NCI-H2227 (cell line): ENCODE measurements around the gene PLCD1.

Experiments used
- DNase-seq: peaks from one replicate; lab custom pipeline; 2025; ENCODE audit not compliant: unreplicated experiment; lab: John Stamatoyannopoulos, UW

PLCD1 gene

DNA sequence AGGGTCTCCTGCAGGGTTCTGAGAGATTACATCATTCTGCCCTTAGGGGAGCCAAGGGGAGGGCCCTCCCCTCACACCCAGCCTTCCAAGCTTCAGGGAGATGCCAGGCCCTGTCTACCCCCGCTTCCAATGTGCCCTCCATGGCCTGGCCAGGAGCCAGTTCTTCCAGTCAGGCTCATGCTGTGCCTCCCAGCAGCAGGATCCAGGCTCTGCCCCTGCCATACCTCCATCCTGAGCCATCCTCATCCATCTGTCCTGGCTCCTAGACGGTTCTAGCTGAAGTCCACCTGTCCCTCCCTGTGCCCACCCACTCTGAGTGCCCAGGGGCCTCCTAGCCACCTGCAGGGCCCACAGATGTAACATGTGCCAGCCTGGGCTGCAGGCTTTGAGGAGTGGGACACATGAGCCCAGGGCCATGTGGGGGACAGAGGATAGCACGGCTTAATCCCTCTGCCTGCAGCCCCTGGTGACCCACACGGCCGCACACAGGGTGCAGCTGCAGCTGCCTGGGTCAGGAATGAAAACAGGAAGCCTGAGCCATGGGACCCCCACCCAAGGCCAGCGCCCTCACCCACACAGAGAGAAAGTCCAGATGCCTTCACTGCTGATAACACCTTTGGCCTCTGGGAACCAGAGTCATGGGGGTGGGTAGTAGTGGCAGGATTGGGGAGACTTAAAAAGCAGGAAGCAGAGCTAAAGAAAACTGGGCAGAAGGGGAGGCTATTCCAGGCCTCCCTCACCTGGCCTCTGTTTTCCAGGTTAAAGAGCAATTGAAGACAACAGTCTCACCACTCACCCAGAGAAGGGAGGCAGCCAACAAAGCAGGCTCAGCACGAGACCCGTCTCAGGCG lies 11.8 kb downstream of the PLCD1 start:
- no peak for DNase-seq

DNA sequence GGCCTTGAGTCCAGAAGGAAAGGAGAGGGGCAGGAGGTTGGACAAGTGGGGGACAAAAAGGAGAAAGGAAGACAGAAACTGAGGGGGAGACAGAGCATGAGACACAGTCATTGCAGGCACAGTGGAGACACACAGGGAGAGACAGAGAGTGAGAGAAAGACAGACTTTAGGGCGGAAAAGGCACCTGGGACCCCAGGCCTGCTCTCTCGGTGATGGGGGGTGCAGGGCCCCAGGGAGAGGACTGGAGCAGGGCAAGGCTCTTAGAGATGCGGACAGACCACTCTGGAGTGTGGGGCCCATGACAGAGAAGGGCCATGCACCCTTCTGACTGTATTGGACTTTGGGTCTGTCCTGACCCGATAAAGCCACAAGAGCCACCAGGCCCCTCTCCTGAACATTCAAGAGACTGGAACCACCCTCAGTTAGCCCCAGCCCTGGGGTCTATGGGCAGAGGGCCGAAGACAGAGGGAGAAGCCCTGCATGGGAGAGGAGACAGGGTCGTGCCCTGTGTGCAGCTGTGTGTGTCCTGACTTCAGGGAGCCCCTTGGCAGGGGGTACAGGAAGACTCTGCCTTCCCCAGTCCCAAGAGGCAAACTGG lies 12.5 kb downstream of the PLCD1 start:
- no peak for DNase-seq

DNA sequence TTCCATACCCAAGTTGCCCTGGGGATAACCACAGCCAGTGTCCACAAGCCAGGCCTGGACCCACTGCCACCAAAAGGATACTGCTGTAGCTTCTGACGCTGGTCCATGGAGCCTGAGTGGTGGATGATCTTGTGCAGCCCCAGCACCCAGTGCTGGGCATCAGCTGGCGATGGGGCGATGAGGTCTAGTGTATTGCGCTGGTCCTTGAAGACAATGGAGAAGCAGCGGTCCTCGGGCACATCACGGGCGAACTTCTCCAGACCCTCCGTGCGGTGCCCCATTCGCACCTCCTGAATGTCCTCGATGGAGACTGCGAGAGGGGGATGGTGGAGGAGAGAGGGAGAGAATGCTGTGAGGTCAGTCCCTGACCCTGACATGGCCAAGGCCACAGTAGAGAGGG lies 13.0 kb downstream of the PLCD1 start:
- no peak for DNase-seq

DNA sequence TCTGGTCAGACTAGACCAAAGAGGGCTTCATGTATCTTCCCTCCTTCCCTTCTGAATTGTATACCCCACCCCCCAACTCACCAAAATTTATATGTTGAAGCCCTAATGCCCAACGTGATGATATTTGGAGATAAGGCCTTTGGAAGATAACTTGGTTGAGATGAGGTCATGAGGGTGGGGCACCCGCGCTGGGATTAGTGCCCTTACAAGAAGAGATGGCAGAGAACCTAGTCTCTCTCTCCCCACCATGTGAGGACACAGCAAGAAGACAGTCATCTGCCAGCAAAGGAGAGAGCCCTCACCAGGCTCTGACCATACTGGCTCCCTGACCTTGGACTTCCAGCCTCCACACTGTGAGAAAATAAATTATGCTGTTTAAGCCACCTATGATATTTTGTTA lies 13.5 kb downstream of the PLCD1 start:
- no peak for DNase-seq

DNA sequence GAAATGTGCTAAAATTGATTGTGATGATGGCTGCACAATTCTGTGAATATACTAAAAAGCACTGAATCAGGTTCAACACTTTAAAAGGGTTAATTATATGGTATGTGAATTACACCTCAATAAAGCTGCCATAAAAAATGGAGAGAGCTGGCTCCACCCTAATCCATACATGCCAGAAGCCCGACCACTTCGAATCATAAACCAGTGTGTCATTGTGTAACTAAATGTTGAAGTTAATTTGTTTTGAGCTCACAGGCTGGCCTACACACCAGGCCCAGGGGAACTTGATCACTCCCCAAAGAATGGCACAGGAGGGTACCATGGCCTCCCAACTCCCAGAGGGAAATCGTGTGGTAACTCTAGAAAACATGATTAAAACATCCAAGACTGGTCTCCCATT lies 14.0 kb downstream of the PLCD1 start:
- DNase-seq: no peak

DNA sequence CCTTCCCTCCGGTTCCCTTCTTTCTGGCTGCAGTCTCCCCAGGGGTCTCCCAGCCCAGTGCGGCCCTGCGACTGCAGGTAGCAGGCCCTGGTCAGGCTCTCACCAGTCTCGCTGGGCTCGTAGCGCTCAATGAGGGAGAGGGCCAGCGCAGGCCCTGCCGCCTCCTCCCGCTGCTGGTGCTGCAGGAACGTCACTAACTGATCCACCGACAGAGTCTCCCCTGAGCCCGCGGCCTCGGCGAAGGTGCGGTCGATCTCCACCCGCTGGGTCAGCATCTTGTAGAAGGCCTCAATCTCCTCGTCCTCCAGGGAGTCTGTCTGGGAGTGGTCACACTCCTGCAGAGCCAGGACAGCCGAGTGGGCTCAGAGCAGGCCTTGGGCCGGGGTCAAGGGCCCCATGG lies 18.3 kb downstream of the PLCD1 start:
- DNase-seq: no peak

DNA sequence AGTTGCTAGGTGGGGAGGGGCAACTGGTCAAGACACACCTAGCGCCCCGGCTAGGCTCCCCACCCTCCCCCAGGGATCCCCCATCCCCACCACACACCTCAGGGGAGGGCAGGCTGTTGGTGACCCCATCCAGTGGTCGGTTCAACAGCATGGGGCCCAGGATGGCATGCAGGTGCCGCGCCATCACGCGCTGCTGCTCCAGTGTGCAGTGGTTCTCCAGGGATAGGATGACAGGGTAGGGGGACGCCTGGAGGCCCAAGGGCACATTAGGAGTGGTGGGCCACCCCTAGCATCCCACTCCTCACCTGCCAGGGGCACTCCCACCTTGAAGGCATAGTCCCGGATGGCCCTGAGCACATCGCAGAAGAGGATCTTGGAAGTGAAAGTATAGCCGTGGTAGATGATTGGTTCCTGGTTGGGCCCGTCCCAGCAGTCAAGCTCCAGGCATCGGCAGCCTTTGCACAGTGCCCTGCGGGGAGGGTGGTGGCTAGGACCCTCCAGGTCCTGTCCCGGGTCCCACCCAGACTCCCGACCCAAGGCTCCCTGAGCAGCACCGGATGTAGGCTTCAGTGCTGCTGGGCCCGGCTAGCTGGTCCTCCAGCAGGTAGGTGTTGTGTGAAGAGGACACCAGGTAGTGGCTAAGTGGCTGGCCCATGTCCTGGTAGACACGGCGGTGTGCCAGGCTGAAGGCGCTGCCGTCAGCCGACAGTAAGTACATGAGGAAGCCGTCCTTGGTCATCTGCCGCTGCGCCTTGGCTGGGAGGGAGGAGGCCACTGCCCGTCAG lies 19.4 kb downstream of the PLCD1 start:
- no peak for DNase-seq

DNA sequence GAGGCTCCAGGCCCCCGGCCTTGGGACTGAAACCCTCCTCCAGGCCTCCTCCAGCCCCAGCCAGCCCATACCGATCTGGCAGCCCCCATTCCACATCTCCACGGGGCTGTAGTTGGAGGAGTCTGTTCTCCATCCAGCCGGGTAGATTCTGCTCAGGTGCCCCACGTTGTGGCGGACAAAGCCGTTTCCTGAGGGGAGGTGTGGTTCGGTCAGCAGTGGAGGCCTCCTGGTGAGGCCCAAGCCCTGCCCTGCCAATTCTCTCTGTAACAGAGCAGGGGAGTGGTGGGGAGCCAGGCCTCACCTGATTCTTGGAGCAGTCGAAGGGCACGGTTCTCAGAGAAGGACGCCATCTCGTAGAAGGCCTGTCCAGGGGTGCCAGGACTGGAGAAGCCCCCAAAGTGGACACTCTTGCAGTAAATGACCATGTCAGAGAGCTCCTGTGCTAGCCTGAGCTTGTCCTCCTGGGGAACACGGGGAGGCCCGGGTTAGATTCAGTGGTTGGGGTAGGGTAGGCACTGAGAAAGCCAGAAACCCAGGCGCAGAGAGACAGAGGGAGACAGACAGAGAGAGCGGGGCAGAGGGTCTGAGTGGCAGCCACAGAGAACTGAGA lies 20.4 kb downstream of the PLCD1 start:
- no peak for DNase-seq

DNA sequence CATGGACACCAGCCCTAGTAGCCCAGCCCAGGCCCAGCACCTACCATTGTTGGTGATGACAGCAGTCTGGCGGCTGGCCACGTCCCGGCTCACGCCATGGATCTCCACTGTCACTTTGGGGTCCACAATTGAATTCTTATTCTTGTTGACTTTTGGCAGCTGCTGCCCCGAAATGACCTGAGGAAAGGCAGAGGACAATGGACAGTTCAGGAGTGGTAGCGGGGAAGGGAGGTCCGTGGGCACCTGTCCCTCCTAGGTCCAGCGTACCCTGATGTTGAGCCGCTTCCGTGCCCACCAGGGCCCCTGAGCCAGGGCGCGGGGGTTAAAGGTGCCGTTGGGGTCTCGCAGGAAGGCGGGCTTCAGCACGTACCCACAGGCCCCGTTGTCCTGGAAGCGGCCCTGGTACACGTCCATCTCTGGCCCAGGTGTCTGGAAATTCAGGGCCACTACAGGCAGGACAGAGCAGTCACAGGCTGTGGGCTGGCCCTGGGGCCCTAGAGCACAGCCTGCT lies 21.2 kb downstream of the PLCD1 start:
- no peak for DNase-seq

DNA sequence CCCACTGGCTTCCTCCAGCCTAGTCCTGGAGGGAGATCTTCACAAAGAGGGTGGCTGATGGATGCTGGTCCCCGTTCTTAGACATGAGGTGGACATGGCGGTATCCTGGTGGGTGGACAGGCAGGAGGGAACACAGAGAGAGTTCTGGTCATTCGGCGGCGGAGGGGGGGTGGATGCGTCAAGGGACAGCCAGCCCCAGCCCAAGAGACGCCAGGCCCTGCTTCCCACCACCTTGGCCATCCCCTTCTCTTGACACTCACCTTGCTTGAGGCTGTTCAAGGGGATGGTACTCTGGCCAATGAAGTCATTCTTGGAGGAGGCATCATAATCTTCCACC lies 21.7 kb downstream of the PLCD1 start:
- no peak for DNase-seq

DNA sequence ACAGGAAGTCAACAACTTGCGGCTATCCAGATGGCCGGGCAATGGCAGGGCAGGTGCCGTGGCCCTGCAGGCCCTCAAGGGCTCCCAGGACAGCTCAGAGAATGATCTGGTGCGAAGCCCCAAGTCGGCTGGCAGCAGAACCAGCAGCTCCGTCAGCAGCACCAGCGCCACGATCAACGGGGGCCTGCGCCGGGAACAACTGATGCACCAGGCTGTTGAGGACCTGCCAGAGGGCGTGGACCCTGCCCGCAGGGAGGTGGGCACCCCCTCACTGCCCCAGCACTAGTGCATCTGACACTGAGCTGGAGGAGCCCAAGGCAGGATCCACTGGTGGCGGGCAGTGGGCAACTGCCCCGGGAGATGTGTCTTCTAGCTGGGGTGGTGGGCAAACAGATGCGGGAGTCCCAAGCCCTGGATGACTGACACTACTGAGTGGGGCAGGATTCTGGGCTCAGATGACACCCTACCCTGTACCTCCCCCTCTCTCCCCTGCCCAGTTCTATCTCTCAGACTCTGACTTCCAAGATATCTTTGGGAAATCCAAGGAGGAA lies 22.9 kb downstream of the PLCD1 start:
- no peak for DNase-seq

DNA sequence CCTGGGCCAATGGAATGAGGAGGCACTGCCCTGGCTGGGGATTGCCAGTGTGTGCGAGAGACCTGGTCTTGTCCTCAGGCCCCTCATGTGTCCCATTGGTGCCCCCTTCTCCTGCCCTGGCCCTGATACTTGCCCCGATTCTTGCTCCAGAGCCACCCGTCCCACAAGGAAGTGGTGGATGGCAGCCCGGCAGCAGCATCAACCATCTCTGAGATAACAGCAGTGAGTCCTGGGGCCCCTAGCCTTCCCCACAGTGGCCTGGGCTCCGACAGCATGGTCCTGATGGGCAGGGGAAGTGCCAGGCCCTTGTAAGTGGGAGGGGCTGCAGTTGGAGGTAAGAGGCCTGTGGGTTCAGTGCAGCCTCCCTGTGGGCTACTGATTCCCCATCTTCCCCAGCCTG lies 23.4 kb downstream of the PLCD1 start:
- no peak for DNase-seq

DNA sequence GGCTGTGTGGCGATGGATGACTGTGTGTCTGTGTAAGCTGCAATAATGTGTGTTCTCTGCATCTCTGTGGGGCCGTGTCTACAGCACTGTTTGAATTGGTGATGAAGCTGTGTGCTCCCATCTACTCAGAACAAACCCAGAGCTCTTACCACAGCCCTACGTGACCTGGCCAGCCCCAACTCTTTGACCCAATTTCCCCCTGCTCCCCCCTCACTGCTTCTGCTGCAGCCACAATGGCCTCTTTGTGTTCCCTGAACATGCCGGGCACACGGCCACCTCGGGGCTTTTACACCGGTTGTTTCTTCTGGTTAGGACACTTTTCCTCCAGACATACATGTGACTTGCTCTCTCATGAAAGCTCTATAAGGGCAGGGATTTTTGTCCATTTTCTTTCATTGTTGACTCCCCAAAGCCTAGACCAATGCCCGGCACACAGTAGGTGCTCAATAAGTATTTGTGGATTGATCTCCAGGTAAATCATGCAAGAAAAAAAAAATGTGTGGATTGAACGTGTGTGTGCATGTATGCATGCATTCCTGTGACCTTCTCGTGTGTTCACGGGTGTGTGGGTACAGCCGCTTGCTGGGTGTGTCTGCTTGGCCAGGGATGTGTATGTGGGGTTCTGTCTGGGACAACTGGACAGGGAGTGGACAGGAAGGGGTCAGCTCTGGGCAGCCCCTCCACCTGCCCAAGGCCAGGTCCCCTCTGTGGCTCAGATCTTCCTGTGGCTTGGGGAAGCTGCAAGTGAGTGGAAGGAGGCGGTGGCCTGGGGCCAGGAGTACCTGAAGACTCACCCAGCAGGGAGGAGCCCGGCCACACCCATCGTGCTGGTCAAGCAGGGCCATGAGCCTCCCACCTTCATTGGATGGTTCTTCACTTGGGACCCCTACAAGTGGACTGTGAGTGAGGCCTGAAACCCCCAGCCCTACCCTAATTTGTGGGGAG lies 24.1 kb downstream of the PLCD1 start:
- DNase-seq: no peak

DNA sequence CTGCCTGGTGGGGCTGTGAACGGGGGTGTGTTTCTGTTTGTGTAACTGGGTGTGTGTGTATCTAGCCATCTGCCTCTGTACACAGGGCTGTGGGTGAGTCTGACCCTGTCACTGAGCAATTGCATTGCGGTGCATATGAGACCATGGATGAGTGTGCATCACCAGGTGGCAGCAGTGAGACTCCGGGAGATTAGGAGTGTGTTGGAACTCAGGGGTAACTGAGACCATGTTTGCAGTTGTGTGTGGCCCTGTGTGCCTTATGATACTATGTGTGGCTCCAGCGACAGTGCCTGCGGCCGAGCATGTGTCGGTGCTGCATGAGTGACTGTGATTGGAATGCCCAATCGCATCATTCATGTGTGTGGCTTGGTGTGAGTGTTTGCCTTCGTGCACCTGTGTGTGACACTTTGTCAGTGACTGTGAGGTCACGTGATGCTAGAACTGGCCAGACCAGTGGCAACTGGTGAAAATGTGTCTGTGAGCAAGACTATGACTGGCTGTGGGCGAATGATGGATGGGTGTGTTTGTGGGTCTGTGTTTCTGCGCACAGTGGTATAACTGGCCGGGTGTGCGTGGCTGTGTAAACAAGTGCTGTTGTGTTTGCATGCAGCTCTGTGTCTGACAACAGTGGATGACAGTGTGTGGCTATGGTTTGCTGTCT lies 24.9 kb downstream of the PLCD1 start:
- DNase-seq: peak; percentile 58

DNA sequence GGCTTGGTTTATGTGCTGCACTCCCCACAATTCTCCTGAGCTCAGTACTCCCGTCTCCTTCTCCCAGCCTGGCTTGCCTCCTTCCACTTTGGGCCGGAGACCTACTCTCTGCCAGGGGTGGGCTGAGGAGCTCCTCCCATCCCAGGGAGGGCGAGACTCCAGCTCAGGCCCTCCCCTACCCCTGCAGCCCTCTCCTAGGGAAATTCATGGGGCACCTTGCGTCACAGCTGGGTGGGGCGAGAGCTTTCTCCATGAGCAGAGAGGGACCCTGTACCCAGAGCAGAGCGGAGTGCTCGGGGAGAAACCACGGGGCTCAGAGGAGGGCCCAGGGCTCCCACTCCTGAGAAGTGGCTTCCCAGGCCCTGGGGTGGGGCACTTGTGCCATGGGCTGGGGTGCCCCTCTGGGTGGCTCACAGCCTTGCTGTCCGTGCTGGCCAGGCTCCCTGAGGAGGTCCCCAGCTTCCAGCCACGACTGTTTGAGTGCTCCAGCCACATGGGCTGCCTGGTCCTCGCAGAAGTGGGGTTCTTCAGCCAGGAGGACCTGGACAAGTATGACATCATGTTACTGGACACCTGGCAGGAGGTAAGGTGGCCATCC lies 25.5 kb downstream of the PLCD1 start:
- no peak for DNase-seq

DNA sequence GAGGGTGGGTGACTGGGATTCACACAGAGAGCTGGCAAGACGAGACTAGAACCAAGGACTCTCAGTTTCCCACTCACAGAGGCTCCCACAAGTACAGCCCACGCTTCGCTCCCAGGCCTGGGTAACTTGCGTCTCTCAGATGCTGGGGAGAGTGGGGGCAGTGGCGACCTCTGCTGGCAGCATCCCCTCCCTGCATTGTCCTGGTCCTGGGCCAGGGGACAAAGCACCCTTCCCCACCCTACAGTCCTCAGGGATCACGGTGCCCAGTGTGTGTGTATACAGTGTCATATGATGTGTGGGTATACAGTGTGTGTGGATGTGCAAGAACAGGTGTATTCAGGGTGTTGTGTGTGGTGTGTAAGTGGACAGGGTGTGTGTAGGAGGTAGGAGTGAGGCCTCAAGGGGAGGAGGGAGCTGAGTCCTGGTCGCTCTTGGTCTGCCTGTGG lies 26.0 kb downstream of the PLCD1 start:
- DNase-seq: peak; percentile 28

DNA sequence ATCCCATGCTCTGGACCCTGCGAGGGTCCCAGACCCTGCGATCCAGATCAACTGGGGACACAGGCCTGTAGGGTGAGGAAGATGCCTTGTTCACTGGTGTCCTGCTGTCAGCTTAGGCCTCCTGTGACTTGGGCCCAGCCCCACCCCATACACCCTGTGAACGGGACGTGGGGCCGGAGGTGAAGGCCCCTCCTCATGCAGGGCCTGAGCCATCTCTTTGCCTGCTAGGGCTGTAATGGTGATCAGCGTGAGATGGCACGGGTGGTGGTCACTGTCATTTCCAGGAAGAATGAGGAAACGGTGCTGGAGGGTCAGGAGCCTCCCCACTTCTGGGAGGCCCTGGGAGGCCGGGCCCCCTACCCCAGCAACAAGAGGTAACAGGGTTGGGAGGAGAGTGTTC lies 26.5 kb downstream of the PLCD1 start:
- no peak for DNase-seq

DNA sequence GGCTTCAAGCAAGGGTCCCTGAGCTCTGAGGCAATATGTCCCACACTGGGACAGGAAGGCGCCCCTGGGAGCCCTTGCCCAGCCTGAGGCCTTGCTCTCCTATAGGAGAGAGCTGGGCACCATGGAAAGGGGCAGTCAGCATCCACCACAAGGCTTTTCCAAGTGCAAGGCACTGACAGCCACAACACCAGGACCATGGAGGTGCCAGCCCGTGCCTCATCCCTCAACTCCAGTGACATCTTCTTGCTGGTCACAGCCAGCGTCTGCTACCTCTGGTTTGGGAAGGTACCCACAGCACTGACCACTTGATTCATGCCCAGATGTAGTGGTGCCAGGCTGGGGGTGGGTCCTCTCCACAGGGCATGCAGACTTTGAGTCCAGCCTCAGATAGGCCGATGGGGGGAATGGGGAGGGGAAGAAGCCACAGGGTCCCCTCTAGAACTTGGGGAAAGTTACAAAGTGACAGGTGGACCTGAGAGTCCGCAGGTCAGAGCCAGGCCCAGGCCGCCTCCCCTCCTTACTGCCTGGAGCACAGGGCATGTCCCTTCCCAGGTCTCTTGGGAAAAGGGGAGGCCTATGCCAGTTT lies 27.1 kb downstream of the PLCD1 start:
- DNase-seq: no peak
